ENCODE results near the gene OR5J2. TPM values are rescaled to one million over a fixed set of nuclear protein-coding genes. Genes with fewer than 3 reads are reported as not detected.
"Not testable (repeated sequence)": the region's sequence is repeated elsewhere in the genome, so short reads cannot be mapped to it uniquely, and the experiment has no call there.

The OR5J2 gene
- not detected in 2 replicates for total RNA-seq

DNA sequence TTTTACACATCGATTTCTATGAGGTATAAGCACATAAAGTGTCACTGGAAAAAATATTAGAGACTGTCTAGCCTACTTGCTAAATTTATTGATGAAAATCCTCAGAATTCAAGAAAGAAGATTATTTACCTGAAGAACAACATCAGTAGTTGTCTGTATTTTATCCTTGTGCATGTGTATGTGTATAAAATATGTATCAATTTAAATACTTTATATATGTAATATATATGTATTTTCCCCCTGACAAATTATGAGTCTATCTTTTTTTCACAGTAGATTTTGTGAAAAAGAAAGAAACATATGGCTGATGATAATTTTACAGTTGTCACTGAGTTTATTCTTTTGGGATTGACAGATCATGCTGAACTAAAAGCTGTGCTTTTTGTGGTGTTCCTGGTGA, at the start of gene OR5J2:
TSS of gene OR5J2 (plus strand) at position 301 of the 400 bp plus-strand sequence. CDS start at position 301, 0 bp downstream.
- DNase-seq (ENCODE audit: low read depth) = no peak
- H3K4me3 ChIP-seq (ENCODE audit: low read depth, low read length) = no peak within 1 kb of the TSS
- TF ChIP-seq, protein P1, sequence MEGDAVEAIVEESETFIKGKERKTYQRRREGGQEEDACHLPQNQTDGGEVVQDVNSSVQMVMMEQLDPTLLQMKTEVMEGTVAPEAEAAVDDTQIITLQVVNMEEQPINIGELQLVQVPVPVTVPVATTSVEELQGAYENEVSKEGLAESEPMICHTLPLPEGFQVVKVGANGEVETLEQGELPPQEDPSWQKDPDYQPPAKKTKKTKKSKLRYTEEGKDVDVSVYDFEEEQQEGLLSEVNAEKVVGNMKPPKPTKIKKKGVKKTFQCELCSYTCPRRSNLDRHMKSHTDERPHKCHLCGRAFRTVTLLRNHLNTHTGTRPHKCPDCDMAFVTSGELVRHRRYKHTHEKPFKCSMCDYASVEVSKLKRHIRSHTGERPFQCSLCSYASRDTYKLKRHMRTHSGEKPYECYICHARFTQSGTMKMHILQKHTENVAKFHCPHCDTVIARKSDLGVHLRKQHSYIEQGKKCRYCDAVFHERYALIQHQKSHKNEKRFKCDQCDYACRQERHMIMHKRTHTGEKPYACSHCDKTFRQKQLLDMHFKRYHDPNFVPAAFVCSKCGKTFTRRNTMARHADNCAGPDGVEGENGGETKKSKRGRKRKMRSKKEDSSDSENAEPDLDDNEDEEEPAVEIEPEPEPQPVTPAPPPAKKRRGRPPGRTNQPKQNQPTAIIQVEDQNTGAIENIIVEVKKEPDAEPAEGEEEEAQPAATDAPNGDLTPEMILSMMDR (IDR thresholded peaks at IDR 0.05; ENCODE audit: insufficient read depth, low read depth, low read length) = no peak

DNA sequence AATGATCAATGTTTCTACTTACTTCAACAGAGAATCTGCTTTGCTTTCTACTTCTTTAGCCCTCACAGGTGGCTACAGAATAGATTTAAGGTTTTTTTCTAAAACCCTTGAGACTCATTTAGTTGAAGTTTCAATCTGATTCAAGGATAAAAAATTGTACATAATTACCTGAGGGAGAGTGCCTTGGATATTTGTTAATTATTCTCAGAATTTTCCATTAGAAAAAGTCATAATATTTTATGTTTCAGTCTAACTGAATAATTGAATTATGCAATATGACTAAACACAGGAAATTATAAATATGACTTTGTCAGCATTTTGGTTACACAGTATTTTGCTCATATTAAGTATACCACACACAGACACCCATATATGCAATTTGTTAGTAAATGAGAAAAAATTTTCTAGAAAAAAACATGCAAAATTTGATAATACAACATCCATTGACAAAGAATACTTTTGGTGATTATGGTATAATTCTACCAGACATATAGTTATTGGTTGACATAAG, 36.2 kb upstream of the OR5J2 start, which contains the start of gene OR8J3:
TSS of gene OR8J3 (minus strand) at position 51 of the 511 bp plus-strand sequence. CDS start 2,483 bp downstream, outside the sequence.
- H3K4me3 ChIP-seq (ENCODE audit: low read depth, low read length) = no peak within 1 kb of the TSS
- TF ChIP-seq, protein P1 (IDR thresholded peaks at IDR 0.05; ENCODE audit: insufficient read depth, low read depth, low read length) = no peak
- DNase-seq (ENCODE audit: low read depth) = no peak

DNA sequence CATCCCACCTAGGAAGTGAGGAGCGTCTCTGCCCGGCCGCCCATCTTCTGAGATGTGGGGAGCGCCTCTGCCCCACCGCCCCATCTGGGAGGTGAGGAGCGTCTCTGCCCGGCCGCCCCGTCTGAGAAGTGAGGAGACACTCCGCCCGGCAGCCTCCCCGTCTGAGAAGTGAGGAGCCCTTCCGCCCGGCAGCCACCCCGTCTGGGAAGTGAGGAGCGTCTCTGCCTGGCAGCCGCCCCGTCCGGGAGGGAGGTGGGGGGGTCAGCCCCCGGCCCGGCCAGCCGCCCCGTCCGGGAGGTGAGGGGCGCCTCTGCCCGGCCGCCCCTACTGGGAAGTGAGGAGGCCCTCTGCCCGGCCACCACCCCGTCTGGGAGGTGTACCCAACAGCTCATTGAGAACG, 32.7 kb upstream of the OR5J2 start:
- H3K4me3 ChIP-seq (ENCODE audit: low read depth, low read length); DNase-seq (ENCODE audit: low read depth): not testable (repeated sequence)

DNA sequence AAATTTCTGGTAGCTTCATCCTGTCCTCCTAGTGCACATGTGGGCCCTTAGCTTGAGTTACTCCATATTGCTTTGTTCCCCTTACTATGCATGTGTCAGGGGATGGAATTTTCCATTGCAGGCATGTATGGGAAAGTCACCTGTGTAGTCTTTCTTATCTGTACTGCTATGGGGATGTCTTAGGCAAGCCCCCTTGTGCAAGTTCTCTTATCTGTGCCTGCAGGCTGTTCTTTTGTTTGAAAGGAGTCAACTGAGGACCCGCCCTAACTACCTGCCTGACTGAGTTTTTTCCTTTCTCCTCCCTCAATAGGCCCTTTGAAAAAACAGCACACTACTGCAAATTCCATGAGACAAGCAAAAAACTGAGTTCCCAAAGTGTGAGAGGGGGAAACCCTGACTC, 25.0 kb upstream of the OR5J2 start:
- DNase-seq (ENCODE audit: low read depth) = no peak
- TF ChIP-seq, protein P1 (IDR thresholded peaks at IDR 0.05; ENCODE audit: insufficient read depth, low read depth, low read length) = no peak
- H3K4me3 ChIP-seq (ENCODE audit: low read depth, low read length) = no peak overlapping the region

DNA sequence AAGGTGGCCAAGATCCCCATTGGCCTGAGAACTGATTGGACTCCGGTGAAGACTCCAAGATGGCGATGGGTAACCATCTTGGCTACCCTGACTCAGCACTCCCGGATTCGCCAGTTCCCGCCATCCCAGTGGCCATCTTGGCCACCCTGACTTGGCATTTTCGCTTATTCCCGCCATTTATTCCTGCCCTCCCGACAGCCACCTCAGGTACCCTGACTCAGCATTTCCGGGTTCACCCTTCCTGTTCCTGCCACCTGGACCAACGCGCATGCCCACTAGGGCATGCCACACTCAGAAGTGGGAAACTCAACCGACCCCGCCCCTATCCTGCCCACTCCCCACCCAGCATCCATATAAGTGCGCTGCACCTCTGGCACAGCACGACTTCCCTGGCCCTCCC, 24.1 kb upstream of the OR5J2 start:
- DNase-seq (ENCODE audit: low read depth) = no peak
- TF ChIP-seq, protein P1 (IDR thresholded peaks at IDR 0.05; ENCODE audit: insufficient read depth, low read depth, low read length) = no peak
- no peak overlapping the region for H3K4me3 ChIP-seq (ENCODE audit: low read depth, low read length)

DNA sequence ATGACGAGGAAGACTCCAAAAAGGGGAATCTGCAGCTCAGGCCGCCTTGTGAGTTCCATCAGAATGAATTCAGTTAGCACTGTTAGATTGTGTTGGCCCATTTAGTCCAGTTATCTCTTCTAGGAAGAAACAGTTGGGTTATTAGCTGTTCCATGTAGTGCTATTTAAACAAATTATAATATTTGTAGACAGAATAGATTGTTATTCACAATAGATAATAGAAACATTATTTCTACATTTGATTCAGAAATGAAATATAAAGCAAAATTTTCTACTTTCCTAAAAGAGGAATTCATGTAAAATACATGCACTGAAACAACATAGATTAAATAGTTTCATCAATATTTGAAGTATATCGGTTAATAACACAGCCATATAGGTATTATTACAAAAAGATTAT, 16.2 kb upstream of the OR5J2 start, which contains the start of gene OR8K5:
TSS of gene OR8K5 (minus strand) at position 101 of the 400 bp plus-strand sequence. CDS start at position 101, 0 bp downstream.
- no peak for DNase-seq (ENCODE audit: low read depth)
- TF ChIP-seq, protein P1 (IDR thresholded peaks at IDR 0.05; ENCODE audit: insufficient read depth, low read depth, low read length) = no peak
- H3K4me3 ChIP-seq (ENCODE audit: low read depth, low read length) = no peak within 1 kb of the TSS

DNA sequence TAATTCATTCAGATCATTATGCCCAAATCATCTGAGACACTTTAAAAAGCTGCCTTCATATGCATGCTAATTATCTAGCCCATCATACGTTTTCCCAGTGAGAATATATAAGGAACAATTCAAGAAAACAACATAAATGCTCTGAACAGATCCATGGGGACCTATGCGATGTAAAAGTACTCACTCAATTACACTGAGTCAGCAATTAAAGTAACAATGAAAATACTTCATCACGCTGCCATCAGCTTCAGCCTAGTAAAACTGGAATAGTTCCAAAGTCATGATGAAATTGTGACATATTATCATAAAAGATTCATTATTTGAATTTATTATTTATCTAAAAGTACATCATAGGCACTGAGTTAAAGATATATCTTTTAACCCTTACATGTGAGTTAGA, 12.6 kb upstream of the OR5J2 start:
- TF ChIP-seq, protein P1 (IDR thresholded peaks at IDR 0.05; ENCODE audit: insufficient read depth, low read depth, low read length) = no peak
- H3K4me3 ChIP-seq (ENCODE audit: low read depth, low read length) = no peak overlapping the region
- no peak for DNase-seq (ENCODE audit: low read depth)

All from fibroblast of villous mesenchyme (primary cell).